Esophagus muscularis mucosa (tissue), 4 donors: Measurements from ENCODE around the gene GTF3C1. TPM values are rescaled to one million over a fixed set of nuclear protein-coding genes. Genes with fewer than 3 reads are reported as not detected.

Source experiments
- DNase-seq: peaks from one replicate; pipeline ENCODE4 v3.0.0-alpha.2; 2017; ENCODE audit errors: extremely low spot score
- H3K27ac ChIP-seq, 4 donors: fragments of 200-600 bp; sonication (generic); replicated peaks in 1 of 4; 1 replicate in 3 of 4; 2 replicates in 1 of 4; pipeline ENCODE4 v1.5.1; 2016 to 2019; ENCODE audit warnings: mild to moderate bottlenecking in 1 of 4
- H3K27me3 ChIP-seq, 4 donors: fragments of 200-600 bp; sonication (generic); one replicate each; pipeline versions ENCODE4 v1.5.1 to v1.6.0; 2016 to 2019
- H3K36me3 ChIP-seq, 4 donors: fragments of 200-600 bp; sonication (generic); one replicate each; pipeline ENCODE4 v1.5.1; 2016 to 2019
- H3K4me1 ChIP-seq, 4 donors: fragments of 200-600 bp; sonication (generic); one replicate each; pipeline ENCODE4 v1.5.1; 2016 to 2019
- H3K4me3 ChIP-seq, 4 donors: fragments of 200-600 bp; sonication (generic); 1 replicate in 2 of 4; 2 replicates in 2 of 4; pipeline ENCODE4 v1.5.1; 2016 to 2019; ENCODE audit warnings: mild to moderate bottlenecking in 4 of 4, moderate library complexity in 1 of 4
- H3K9me3 ChIP-seq, 4 donors: fragments of 200-600 bp; sonication (generic); 1 replicate in 3 of 4; 2 replicates in 1 of 4; pipeline ENCODE4 v1.5.1; 2016 to 2019
- CTCF ChIP-seq, 3 experiments: fragments of 200-600 bp in 2 of 3; fragments of 450-650 bp in 1 of 3; sonication (generic) in 2 of 3; IDR thresholded peaks; one replicate each; pipeline ENCODE4 v1.5.1; 2017 to 2019; ENCODE audit warnings: antibody characterized with exemption in 3 of 3, mild to moderate bottlenecking in 2 of 3, moderate library complexity in 1 of 3
- EP300 ChIP-seq: sonication (generic); formaldehyde crosslinking; IDR thresholded peaks from one replicate; pipeline ENCODE4 v1.6.1; 2017; ENCODE audit warnings: antibody characterized with exemption
- POLR2A ChIP-seq: fragments of 450-650 bp; IDR thresholded peaks from one replicate; pipeline ENCODE4 v1.6.1; 2017; ENCODE audit warnings: antibody characterized with exemption, moderate library complexity, mild to moderate bottlenecking, low read depth
- POLR2AphosphoS5 ChIP-seq, 2 donors: sonication (generic); formaldehyde crosslinking; IDR thresholded peaks; one replicate each; pipeline ENCODE4 v1.6.1; 2017; ENCODE audit warnings: antibody characterized with exemption in 2 of 2
- WGBS: methylation state at CpG from one replicate; pipeline ENCODE4 v1.1.5; 2018; 5-methylcytosine and 5-hydroxymethylcytosine counted together
- intact Hi-C: fragments of 100-400 bp; cut with DNase I; formaldehyde crosslinking; loops from one replicate; pipeline ENCODE4 v1.15.1; 2023
- total RNA-seq, 4 donors: library from RNA; depleted of rRNA; stranded (reverse); fragments of >200 nt; gene quantifications; one replicate each; pipeline versions ENCODE4 v1.1.0 to v1.2.1, GENCODE V29; 2016

GTF3C1 gene
- total RNA-seq, 4 donors from 2014 or later = 37.6 to 65.4 (median 54.8) TPM

DNA sequence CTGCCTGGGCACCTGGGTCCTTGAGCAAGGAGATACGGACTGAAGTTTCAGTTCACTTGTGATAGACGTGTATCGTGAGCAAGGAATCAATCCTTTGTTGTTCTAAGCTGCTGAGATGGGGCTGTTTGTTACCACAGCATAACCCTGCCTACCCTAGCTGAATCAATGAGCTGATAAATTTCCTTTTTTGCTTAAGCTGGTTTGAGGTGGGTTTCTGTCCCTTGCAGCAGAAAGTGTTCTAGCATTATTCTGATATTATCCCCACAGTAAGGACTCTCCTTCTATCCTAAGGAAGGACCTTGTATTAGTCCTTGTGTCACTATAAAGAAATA, 96.3 kb downstream of the GTF3C1 start:
- 100% methylated on average over 3 of the region's 3 CpGs for WGBS
- intact Hi-C loops = loop anchor here (5.0 kb wide), 2 partner anchors 81 to 286 kb away; no protein-coding TSS in a partner anchor
- no peak for TF ChIP-seq CTCF (IDR thresholded peaks at IDR 0.05)
- no peak for TF ChIP-seq EP300
- TF ChIP-seq POLR2A = no peak
- no peak for TF ChIP-seq POLR2AphosphoS5 (IDR thresholded peaks at IDR 0.05)
- Histone ChIP-seq H3K27me3 (peaks cover 0 to 18% (median 4%) of the 10 kb centered on the region in 4 donors), H3K9me3 (no peaks in the 10 kb centered on the region), H3K4me1 (peaks cover 5 to 20% (median 13%) of the 10 kb centered on the region in 4 donors), H3K4me3 (no peak overlapping the region), H3K27ac (no peak overlapping the region), H3K36me3 (no peaks in the 10 kb centered on the region)
- no peak for DNase-seq

- no peak for DNase-seq
- TF ChIP-seq EP300 (no peak), POLR2AphosphoS5 (IDR thresholded peaks at IDR 0.05) (no peak), POLR2A (no peak), CTCF (IDR thresholded peaks at IDR 0.05) (no peak)
- intact Hi-C loops = loop anchor here (5.0 kb wide), 2 partner anchors 81 to 286 kb away; no protein-coding TSS in a partner anchor
- Histone ChIP-seq H3K36me3 (no peaks in the 10 kb centered on the region), H3K4me1 (peaks cover 5 to 20% (median 13%) of the 10 kb centered on the region in 4 donors), H3K27me3 (peaks cover 0 to 25% (median 4%) of the 10 kb centered on the region in 4 donors), H3K27ac (no peak overlapping the region), H3K4me3 (no peak overlapping the region), H3K9me3 (no peaks in the 10 kb centered on the region)
- WGBS = 67% methylated on average over 12 of the region's 16 CpGs
Observed at GRCh38 chr16:27452569-27453493, 96.9 kb downstream of the GTF3C1 start.

- H3K9me3 ChIP-seq = peaks cover 0 to 9% (median 3%) of the 10 kb centered on the region in 4 donors
- H3K4me3 ChIP-seq = no peak overlapping the region
- no peaks in the 10 kb centered on the region for H3K36me3 ChIP-seq
- no peak for DNase-seq
- intact Hi-C loops = loop anchor here (5.0 kb wide), 2 partner anchors 78 to 283 kb away; no protein-coding TSS in a partner anchor
- peaks cover 0 to 8% (median 3%) of the 10 kb centered on the region in 4 donors for H3K4me1 ChIP-seq
- TF ChIP-seq POLR2A (no peak), EP300 (no peak), CTCF (IDR thresholded peaks at IDR 0.05) (no peak), POLR2AphosphoS5 (IDR thresholded peaks at IDR 0.05) (no peak)
- no peak overlapping the region for H3K27ac ChIP-seq
- peaks cover 0 to 50% (median 8%) of the 10 kb centered on the region in 4 donors for H3K27me3 ChIP-seq
- 12% methylated on average over 5 of the region's 5 CpGs for WGBS
Observed at GRCh38 chr16:27450196-27450549, 99.5 kb downstream of the GTF3C1 start.

DNA sequence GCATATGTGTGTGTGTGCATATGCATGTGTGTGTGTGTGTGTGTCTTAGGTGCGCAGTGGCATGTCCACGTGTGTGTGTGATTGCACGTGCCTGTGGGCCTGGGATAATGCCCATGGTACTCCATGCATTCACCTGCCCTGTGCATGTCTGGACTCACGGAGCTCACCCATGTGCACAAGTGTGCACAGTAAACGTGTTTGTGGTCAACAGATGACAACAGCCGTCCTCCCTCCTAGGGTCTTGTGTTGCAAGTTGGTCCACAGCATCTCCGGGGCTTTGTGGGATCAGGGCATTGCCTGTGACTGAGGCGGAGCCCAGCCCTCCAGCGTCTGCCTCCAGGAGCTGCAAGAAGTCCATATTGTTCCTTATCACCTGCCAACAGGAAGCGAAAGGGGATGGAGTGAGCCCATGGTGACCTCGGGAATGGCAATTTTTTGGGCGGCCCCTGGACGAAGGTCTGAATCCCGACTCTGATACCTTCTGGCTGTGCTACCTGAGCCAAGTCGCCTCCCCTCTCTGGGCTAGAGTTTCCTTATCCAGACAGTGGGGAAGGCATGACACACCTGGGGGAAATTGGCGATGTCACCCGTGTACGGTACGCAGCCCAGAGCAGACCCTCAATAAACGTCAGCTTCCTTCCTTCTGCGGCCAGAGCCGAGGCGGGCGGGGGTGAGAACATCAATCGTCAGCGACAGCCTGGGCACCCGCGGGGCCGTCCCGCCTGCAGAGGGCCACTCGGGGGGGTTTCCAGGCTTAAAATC, 100.1 kb downstream of the GTF3C1 start:
- no peak for DNase-seq
- 40% methylated on average over 11 of the region's 31 CpGs for WGBS
- Histone ChIP-seq H3K27me3 (peaks cover 0 to 53% (median 8%) of the 10 kb centered on the region in 4 donors), H3K36me3 (no peaks in the 10 kb centered on the region), H3K4me1 (peaks cover 0 to 8% (median 3%) of the 10 kb centered on the region in 4 donors), H3K9me3 (peaks cover 0 to 15% (median 7%) of the 10 kb centered on the region in 4 donors), H3K27ac (no peak overlapping the region), H3K4me3 (no peak overlapping the region)
- intact Hi-C loops = loop anchor here (5.0 kb wide), 2 partner anchors 77 to 282 kb away; no protein-coding TSS in a partner anchor
- TF ChIP-seq POLR2AphosphoS5 (IDR thresholded peaks at IDR 0.05) (no peak), EP300 (no peak), CTCF (IDR thresholded peaks at IDR 0.05) (no peak), POLR2A (no peak)
